Adipose tissue (tissue), 3 donors: Measurements from ENCODE around the gene CNTNAP2. TPM values are rescaled to one million over a fixed set of nuclear protein-coding genes. Genes with fewer than 3 reads are reported as not detected.

Source experiments
- H3K27ac ChIP-seq: one replicate; pipeline ENCODE4 v1.5.1; 2013; ENCODE audit warnings: low read depth, low read length
- WGBS, 3 donors: extraction: QIAGEN DNeasy Blood & Tissue Kit; methylation state at CpG; one replicate each; pipeline ENCODE4 v1.1.7; 2013; 5-methylcytosine and 5-hydroxymethylcytosine counted together
- polyA plus RNA-seq, 3 donors: library from polyadenylated mRNA; stranded (reverse); fragments of 200-250 nt; gene quantifications; one replicate each; pipeline ENCODE4 v1.2.3, GENCODE V29; 2013
- donor health status: healthy with polysubstance abuse.
- donor health status: Bipolar disorder and iron deficiency.
- donor health status: healthy.

Gene CNTNAP2
- polyA plus RNA-seq, 3 donors, result under 0.01 to 0.03 (median 0.01) TPM

GRCh38 chr7:148162808-148163207 lies 2046.2 kb downstream of the CNTNAP2 start:
- no peak overlapping the region for H3K27ac ChIP-seq
- WGBS, 3 donors, result 26 to 63% (median 57%) methylated on average over 4 of the region's 4 CpGs

GRCh38 chr7:148163246-148163645 lies 2046.6 kb downstream of the CNTNAP2 start:
- no peak overlapping the region for H3K27ac ChIP-seq
- WGBS, 3 donors, result 16 to 67% (median 59%) methylated on average over 1 of the region's 1 CpG

GRCh38 chr7:148172920-148173319 lies 2056.3 kb downstream of the CNTNAP2 start:
- 84 to 93% (median 90%) methylated on average over 1 of the region's 1 CpG for WGBS, 3 donors
- no peak overlapping the region for H3K27ac ChIP-seq

- 71 to 92% (median 81%) methylated on average over 3 of the region's 3 CpGs for WGBS, 3 donors
- H3K27ac ChIP-seq, result no peak overlapping the region
These were observed 2056.8 kb downstream of the CNTNAP2 start for GRCh38 chr7:148173369-148173768.

GRCh38 chr7:148174376-148174775 lies 2057.8 kb downstream of the CNTNAP2 start:
- 71 to 77% (median 77%) methylated on average over 8 of the region's 8 CpGs for WGBS, 3 donors
- no peak overlapping the region for H3K27ac ChIP-seq

- H3K27ac ChIP-seq, result no peak overlapping the region
- 93 to 95% (median 94%) methylated on average over 2 of the region's 2 CpGs for WGBS, 3 donors
These were observed 2058.9 kb downstream of the CNTNAP2 start for GRCh38 chr7:148175512-148175911.

GRCh38 chr7:148177972-148178371 lies 2061.4 kb downstream of the CNTNAP2 start:
- H3K27ac ChIP-seq, result no peak overlapping the region

- no peak overlapping the region for H3K27ac ChIP-seq
These were observed 2063.5 kb downstream of the CNTNAP2 start for GRCh38 chr7:148180075-148180474.

- WGBS, 3 donors, result 34 to 64% (median 58%) methylated on average over 5 of the region's 5 CpGs
- no peak overlapping the region for H3K27ac ChIP-seq
These were observed 2065.7 kb downstream of the CNTNAP2 start for GRCh38 chr7:148182264-148182663.

GRCh38 chr7:148185041-148185440 lies 2068.4 kb downstream of the CNTNAP2 start:
- WGBS, 3 donors, result 41 to 61% (median 59%) methylated on average over 5 of the region's 5 CpGs
- no peak overlapping the region for H3K27ac ChIP-seq

- H3K27ac ChIP-seq, result no peak overlapping the region
- WGBS, 3 donors, result 64 to 74% (median 68%) methylated on average over 6 of the region's 6 CpGs
These were observed 2070.9 kb downstream of the CNTNAP2 start for GRCh38 chr7:148187471-148187870.

- H3K27ac ChIP-seq, result no peak overlapping the region
- WGBS, 3 donors, result 52 to 97% (median 95%) methylated on average over 1 of the region's 1 CpG
These were observed 2074.9 kb downstream of the CNTNAP2 start for GRCh38 chr7:148191391-148192065.

- no peak overlapping the region for H3K27ac ChIP-seq
- WGBS, 3 donors, result 64 to 90% (median 71%) methylated on average over 5 of the region's 5 CpGs
These were observed 2075.9 kb downstream of the CNTNAP2 start for GRCh38 chr7:148192491-148192890.

- 71 to 77% (median 76%) methylated on average over 3 of the region's 3 CpGs for WGBS, 3 donors
- no peak overlapping the region for H3K27ac ChIP-seq
These were observed 2085.4 kb downstream of the CNTNAP2 start for GRCh38 chr7:148201992-148202391.

GRCh38 chr7:148204639-148205304 lies 2088.2 kb downstream of the CNTNAP2 start:
- WGBS, 3 donors, result 56 to 85% (median 83%) methylated on average over 9 of the region's 9 CpGs

GRCh38 chr7:148209643-148210190 lies 2093.1 kb downstream of the CNTNAP2 start:
- WGBS, 3 donors, result 64 to 81% (median 76%) methylated on average over 6 of the region's 6 CpGs
- no peak overlapping the region for H3K27ac ChIP-seq

More at GRCh38 chr7:148204639-148205304, 2088.2 kb downstream of the CNTNAP2 start:
- no peak overlapping the region for H3K27ac ChIP-seq

- H3K27ac ChIP-seq, result no peak overlapping the region
- 80 to 84% (median 82%) methylated on average over 3 of the region's 3 CpGs for WGBS, 3 donors
These were observed 2094.3 kb downstream of the CNTNAP2 start for GRCh38 chr7:148210804-148211325.

GRCh38 chr7:148211740-148212151 lies 2095.1 kb downstream of the CNTNAP2 start:
- no peak overlapping the region for H3K27ac ChIP-seq

GRCh38 chr7:148212731-148213130 lies 2096.1 kb downstream of the CNTNAP2 start:
- WGBS, 3 donors, result 78 to 93% (median 91%) methylated on average over 3 of the region's 3 CpGs

GRCh38 chr7:148214101-148214500 lies 2097.5 kb downstream of the CNTNAP2 start:
- H3K27ac ChIP-seq, result no peak overlapping the region
- 75 to 95% (median 90%) methylated on average over 4 of the region's 4 CpGs for WGBS, 3 donors

More at GRCh38 chr7:148212731-148213130, 2096.1 kb downstream of the CNTNAP2 start:
- H3K27ac ChIP-seq, result no peak overlapping the region
